Stimulated activated memory B cell treated with anti-CD40 and anti-IgM and Interleukin-4, amounts not matched to agents 10 μg/mL and 1 μg/mL and 100 μg/mL, for 72 hours (primary cell): ENCODE data around the gene ANXA3.
A peak's percentile ranks its signal among the peaks of the same experiment; 100 is the strongest.
"Not testable (repeated sequence)": the region's sequence is repeated elsewhere in the genome, so short reads cannot be mapped to it uniquely, and the experiment has no call there.

ENCODE experiments used
- ATAC-seq: fragments of 150-1000 bp; cut with Tn5 transposase; 2 replicates; pipeline ENCODE4 v1.10.0; 2021
- H3K27ac Mint-ChIP-seq: one replicate; pipeline ENCODE4 v1.8.0; 2022; ENCODE audit warnings: mild to moderate bottlenecking, mixed read lengths
- H3K27me3 Mint-ChIP-seq: one replicate; pipeline ENCODE4 v1.8.0; 2022; ENCODE audit warnings: mixed read lengths
- H3K36me3 Mint-ChIP-seq: one replicate; pipeline ENCODE4 v1.8.0; 2022; ENCODE audit warnings: mixed read lengths
- H3K4me1 Mint-ChIP-seq: one replicate; pipeline ENCODE4 v1.8.0; 2022; ENCODE audit warnings: mixed read lengths
- H3K4me3 Mint-ChIP-seq: one replicate; pipeline ENCODE4 v1.8.0; 2022; ENCODE audit warnings: mild to moderate bottlenecking, moderate library complexity, mixed read lengths
- H3K9me3 Mint-ChIP-seq: one replicate; pipeline ENCODE4 v1.8.0; 2022; ENCODE audit warnings: mixed read lengths

Gene ANXA3

GRCh38 chr4:78584863-78585547 lies 33.4 kb downstream of the ANXA3 start:
- H3K27ac Mint-ChIP-seq: no peak overlapping the region
- peaks cover 10% of the 10 kb centered on the region for H3K4me1 Mint-ChIP-seq
- no peak overlapping the region for H3K4me3 Mint-ChIP-seq
- no peaks in the 10 kb centered on the region for H3K27me3 Mint-ChIP-seq
- ATAC-seq: no peak
- H3K36me3 Mint-ChIP-seq: no peaks in the 10 kb centered on the region
- no peaks in the 10 kb centered on the region for H3K9me3 Mint-ChIP-seq

GRCh38 chr4:78585633-78586032 lies 34.1 kb downstream of the ANXA3 start:
- H3K36me3 Mint-ChIP-seq: no peaks in the 10 kb centered on the region
- H3K27ac Mint-ChIP-seq: no peak overlapping the region
- no peaks in the 10 kb centered on the region for H3K9me3 Mint-ChIP-seq
- no peak for ATAC-seq
- peaks cover 10% of the 10 kb centered on the region for H3K4me1 Mint-ChIP-seq
- no peak overlapping the region for H3K4me3 Mint-ChIP-seq
- no peaks in the 10 kb centered on the region for H3K27me3 Mint-ChIP-seq

- Mint-ChIP-seq H3K27ac (no peak overlapping the region), H3K4me1 (peaks cover 19% of the 10 kb centered on the region), H3K9me3 (peaks cover 2% of the 10 kb centered on the region), H3K27me3 (no peaks in the 10 kb centered on the region), H3K36me3 (no peaks in the 10 kb centered on the region), H3K4me3 (no peak overlapping the region)
- ATAC-seq: no peak
Observed at GRCh38 chr4:78588894-78589545, 37.5 kb downstream of the ANXA3 start.

GRCh38 chr4:78591404-78591803 lies 39.8 kb downstream of the ANXA3 start:
- no peak for ATAC-seq
- H3K36me3 Mint-ChIP-seq: no peaks in the 10 kb centered on the region
- H3K9me3 Mint-ChIP-seq: peaks cover 2% of the 10 kb centered on the region
- no peak overlapping the region for H3K4me3 Mint-ChIP-seq
- H3K27me3 Mint-ChIP-seq: no peaks in the 10 kb centered on the region
- peaks cover 19% of the 10 kb centered on the region for H3K4me1 Mint-ChIP-seq
- H3K27ac Mint-ChIP-seq: no peak overlapping the region

GRCh38 chr4:78592088-78592783 lies 40.7 kb downstream of the ANXA3 start:
- no peak for ATAC-seq
- no peak overlapping the region for H3K4me3 Mint-ChIP-seq

GRCh38 chr4:78596111-78596742 lies 44.7 kb downstream of the ANXA3 start:
- H3K4me1 Mint-ChIP-seq: peaks cover 21% of the 10 kb centered on the region
- no peak overlapping the region for H3K27ac Mint-ChIP-seq
- H3K4me3 Mint-ChIP-seq: no peak overlapping the region
- no peaks in the 10 kb centered on the region for H3K36me3 Mint-ChIP-seq
- peaks cover 2% of the 10 kb centered on the region for H3K9me3 Mint-ChIP-seq
- no peak for ATAC-seq
- H3K27me3 Mint-ChIP-seq: no peaks in the 10 kb centered on the region

More at GRCh38 chr4:78592088-78592783, 40.7 kb downstream of the ANXA3 start:
- Mint-ChIP-seq H3K36me3 (no peaks in the 10 kb centered on the region), H3K27ac (peak overlapping the region; percentile 13), H3K9me3 (peaks cover 2% of the 10 kb centered on the region), H3K4me1 (peaks cover 19% of the 10 kb centered on the region), H3K27me3 (no peaks in the 10 kb centered on the region)

GRCh38 chr4:78598431-78598830 lies 46.9 kb downstream of the ANXA3 start:
- H3K36me3 Mint-ChIP-seq, H3K4me3 Mint-ChIP-seq, H3K27ac Mint-ChIP-seq, H3K27me3 Mint-ChIP-seq, H3K9me3 Mint-ChIP-seq, ATAC-seq: not testable (repeated sequence)
- peaks cover 13% of the 10 kb centered on the region for H3K4me1 Mint-ChIP-seq

GRCh38 chr4:78599147-78599546 lies 47.6 kb downstream of the ANXA3 start:
- Mint-ChIP-seq H3K4me3 (no peak overlapping the region), H3K4me1 (peaks cover 13% of the 10 kb centered on the region), H3K27ac (no peak overlapping the region), H3K27me3 (no peaks in the 10 kb centered on the region), H3K36me3 (no peaks in the 10 kb centered on the region), H3K9me3 (no peaks in the 10 kb centered on the region)
- no peak for ATAC-seq

- ATAC-seq: no peak
- Mint-ChIP-seq H3K27me3 (no peaks in the 10 kb centered on the region), H3K4me3 (no peak overlapping the region), H3K9me3 (no peaks in the 10 kb centered on the region), H3K4me1 (peaks cover 13% of the 10 kb centered on the region), H3K36me3 (no peaks in the 10 kb centered on the region), H3K27ac (no peak overlapping the region)
Observed at GRCh38 chr4:78599931-78600375, 48.4 kb downstream of the ANXA3 start.

- ATAC-seq: peak; percentile 78
- no peaks in the 10 kb centered on the region for H3K36me3 Mint-ChIP-seq
- H3K4me3 Mint-ChIP-seq: no peak overlapping the region
- no peak overlapping the region for H3K27ac Mint-ChIP-seq
- peaks cover 13% of the 10 kb centered on the region for H3K4me1 Mint-ChIP-seq
- no peaks in the 10 kb centered on the region for H3K9me3 Mint-ChIP-seq
- H3K27me3 Mint-ChIP-seq: no peaks in the 10 kb centered on the region
Observed at GRCh38 chr4:78601013-78601412, 49.4 kb downstream of the ANXA3 start.

GRCh38 chr4:78602334-78602733 lies 50.8 kb downstream of the ANXA3 start:
- ATAC-seq: no peak
- peaks cover 13% of the 10 kb centered on the region for H3K4me1 Mint-ChIP-seq
- H3K4me3 Mint-ChIP-seq: no peak overlapping the region
- no peaks in the 10 kb centered on the region for H3K36me3 Mint-ChIP-seq
- no peaks in the 10 kb centered on the region for H3K9me3 Mint-ChIP-seq
- no peaks in the 10 kb centered on the region for H3K27me3 Mint-ChIP-seq
- no peak overlapping the region for H3K27ac Mint-ChIP-seq

- Mint-ChIP-seq H3K9me3 (no peaks in the 10 kb centered on the region), H3K4me1 (peaks cover 15% of the 10 kb centered on the region), H3K4me3 (no peak overlapping the region), H3K36me3 (no peaks in the 10 kb centered on the region), H3K27me3 (no peaks in the 10 kb centered on the region), H3K27ac (no peak overlapping the region)
- ATAC-seq: no peak
Observed at GRCh38 chr4:78603384-78603783, 51.8 kb downstream of the ANXA3 start.

GRCh38 chr4:78604988-78605387 lies 53.4 kb downstream of the ANXA3 start:
- Mint-ChIP-seq H3K4me3 (no peak overlapping the region), H3K9me3 (no peaks in the 10 kb centered on the region), H3K4me1 (peaks cover 15% of the 10 kb centered on the region), H3K27ac (no peak overlapping the region), H3K27me3 (no peaks in the 10 kb centered on the region), H3K36me3 (no peaks in the 10 kb centered on the region)
- no peak for ATAC-seq

GRCh38 chr4:78606035-78606434 lies 54.5 kb downstream of the ANXA3 start:
- H3K9me3 Mint-ChIP-seq: no peaks in the 10 kb centered on the region
- H3K27me3 Mint-ChIP-seq: no peaks in the 10 kb centered on the region
- no peaks in the 10 kb centered on the region for H3K36me3 Mint-ChIP-seq
- peaks cover 16% of the 10 kb centered on the region for H3K4me1 Mint-ChIP-seq
- H3K4me3 Mint-ChIP-seq: no peak overlapping the region
- ATAC-seq: no peak
- H3K27ac Mint-ChIP-seq: no peak overlapping the region

GRCh38 chr4:78606530-78607095 lies 55.0 kb downstream of the ANXA3 start:
- Mint-ChIP-seq H3K27me3 (no peaks in the 10 kb centered on the region), H3K9me3 (no peaks in the 10 kb centered on the region), H3K4me1 (peaks cover 19% of the 10 kb centered on the region), H3K4me3 (no peak overlapping the region), H3K27ac (no peak overlapping the region), H3K36me3 (no peaks in the 10 kb centered on the region)
- peak; percentile 36 for ATAC-seq
